T-helper 17 cell (primary cell): ENCODE measurements around the gene LEF1. TPM values are rescaled to one million over a fixed set of nuclear protein-coding genes. Genes with fewer than 3 reads are reported as not detected.
A peak's percentile ranks its signal among the peaks of the same experiment; 100 is the strongest.

Source experiments
- ATAC-seq: fragments of 150-1000 bp; cut with Tn5 transposase; 2 replicates; pipeline ENCODE4 v1.10.0; 2021; ENCODE audit warnings: mild to moderate bottlenecking, moderate library complexity
- DNase-seq, 3 donors: peaks; one replicate each; pipeline versions ENCODE4 v3.0.0 to v3.0.0-alpha.2; 2020 to 2021
- H3K9me3 ChIP-seq: one replicate; pipeline ENCODE4 v1.7.0; 2013; ENCODE audit warnings: low read length, mild to moderate bottlenecking; ENCODE audit not compliant: control insufficient read depth, poor library complexity, severe bottlenecking
- H3K27ac Mint-ChIP-seq: one replicate; pipeline ENCODE4 v1.8.0; 2022; ENCODE audit warnings: mild to moderate bottlenecking, moderate library complexity, mixed read lengths
- H3K27me3 Mint-ChIP-seq: one replicate; pipeline ENCODE4 v1.8.0; 2022; ENCODE audit warnings: mixed read lengths
- H3K36me3 Mint-ChIP-seq: one replicate; pipeline ENCODE4 v1.8.0; 2022; ENCODE audit warnings: low read depth, mixed read lengths
- H3K4me1 Mint-ChIP-seq: one replicate; pipeline ENCODE4 v1.8.0; 2022; ENCODE audit warnings: mild to moderate bottlenecking, mixed read lengths
- H3K4me3 Mint-ChIP-seq: one replicate; pipeline ENCODE4 v1.8.0; 2022; ENCODE audit warnings: mild to moderate bottlenecking, moderate library complexity, mixed read lengths
- total RNA-seq, 4 donors: library from RNA in 2 of 4; stranded (reverse) in 2 of 4; gene quantifications; one replicate each; pipeline ENCODE4 v1.2.3 and lab custom pipeline; 2022 to 2026

Gene LEF1
- total RNA-seq, 2 donors from 2014 or later, result 236 to 319 TPM

DNA sequence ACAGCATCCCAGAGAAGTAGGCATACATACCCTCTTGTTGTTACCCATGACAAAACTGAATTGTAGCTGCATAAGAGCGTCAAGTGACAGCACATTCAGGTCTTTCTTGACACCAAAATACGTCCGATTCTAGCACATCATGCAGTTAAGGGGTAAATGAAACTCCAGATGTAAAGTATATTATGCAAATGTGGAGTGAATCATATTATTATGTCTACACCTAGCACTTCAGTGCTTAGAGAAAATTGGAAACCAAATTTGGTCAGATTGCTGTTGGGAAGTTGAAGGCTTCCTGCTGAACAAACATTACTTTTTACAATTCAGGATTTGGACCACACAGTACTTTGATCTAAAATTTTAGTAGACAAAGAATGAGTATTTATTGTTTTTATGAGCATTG lies 24.2 kb upstream of the LEF1 start:
- H3K27me3 Mint-ChIP-seq, result peaks cover 11% of the 10 kb centered on the region
- peaks cover 4% of the 10 kb centered on the region for H3K36me3 Mint-ChIP-seq
- no peak for ATAC-seq
- H3K9me3 ChIP-seq, result no peaks in the 10 kb centered on the region
- H3K4me3 Mint-ChIP-seq, result no peak overlapping the region
- no peak for DNase-seq
- H3K27ac Mint-ChIP-seq, result no peak overlapping the region
- H3K4me1 Mint-ChIP-seq, result peaks cover 14% of the 10 kb centered on the region

DNA sequence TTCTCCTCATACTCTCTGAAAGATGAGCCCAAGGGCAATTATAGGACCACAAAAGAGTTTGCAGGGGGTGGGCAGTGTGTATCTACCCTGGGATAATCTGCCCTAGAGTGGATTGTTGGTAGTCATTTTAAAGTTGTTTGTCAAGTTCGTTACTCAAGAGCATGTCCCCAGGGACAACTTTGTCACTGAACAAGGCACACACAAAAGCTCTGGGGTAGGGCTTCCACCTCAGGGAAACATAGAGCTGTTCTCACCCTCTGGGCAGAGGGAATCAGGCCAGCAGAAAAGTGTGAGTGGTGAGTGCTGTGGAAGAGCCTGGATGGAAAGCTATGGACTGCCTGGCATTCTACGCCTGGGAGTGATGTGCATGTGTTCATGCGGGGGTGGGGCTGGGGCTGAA lies 23.3 kb upstream of the LEF1 start:
- no peak overlapping the region for H3K4me3 Mint-ChIP-seq
- no peak for ATAC-seq
- peaks cover 11% of the 10 kb centered on the region for H3K27me3 Mint-ChIP-seq
- no peaks in the 10 kb centered on the region for H3K9me3 ChIP-seq
- no peak for DNase-seq
- peak overlapping the region; percentile 72 for H3K27ac Mint-ChIP-seq
- peaks cover 14% of the 10 kb centered on the region for H3K4me1 Mint-ChIP-seq
- H3K36me3 Mint-ChIP-seq, result peaks cover 4% of the 10 kb centered on the region

DNA sequence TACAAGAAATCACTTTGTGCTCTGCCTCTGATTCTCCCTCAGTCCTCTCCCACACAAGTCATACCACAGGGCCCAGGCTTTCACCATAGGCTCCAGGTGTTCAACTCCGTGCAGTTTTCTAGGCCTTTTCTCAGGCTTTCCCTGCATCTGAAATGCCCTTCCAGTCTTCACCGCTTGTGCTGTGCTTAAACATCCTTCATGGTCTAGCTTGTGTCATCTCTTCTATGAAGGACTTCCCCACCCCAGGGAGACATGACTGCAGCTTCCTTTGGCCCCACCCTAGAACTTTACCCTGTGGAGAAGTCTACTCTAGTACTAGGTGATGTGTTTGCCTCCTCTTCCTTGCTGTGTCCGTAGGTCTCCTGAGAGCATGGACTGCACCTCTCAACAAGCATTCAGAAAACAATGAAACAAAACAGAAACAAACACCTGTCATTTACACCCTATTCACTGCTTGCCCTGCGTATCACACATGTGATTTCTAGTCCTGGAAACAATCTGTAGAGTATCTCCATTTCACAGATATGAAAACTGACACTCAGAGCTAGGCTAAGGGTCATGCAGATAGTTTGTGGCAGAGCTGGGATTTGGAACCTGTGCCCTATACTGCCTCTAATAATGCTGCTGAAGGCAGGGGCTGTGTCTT lies 22.7 kb upstream of the LEF1 start:
- no peak for ATAC-seq
- Mint-ChIP-seq H3K4me3 (no peak overlapping the region), H3K4me1 (peaks cover 14% of the 10 kb centered on the region)

DNA sequence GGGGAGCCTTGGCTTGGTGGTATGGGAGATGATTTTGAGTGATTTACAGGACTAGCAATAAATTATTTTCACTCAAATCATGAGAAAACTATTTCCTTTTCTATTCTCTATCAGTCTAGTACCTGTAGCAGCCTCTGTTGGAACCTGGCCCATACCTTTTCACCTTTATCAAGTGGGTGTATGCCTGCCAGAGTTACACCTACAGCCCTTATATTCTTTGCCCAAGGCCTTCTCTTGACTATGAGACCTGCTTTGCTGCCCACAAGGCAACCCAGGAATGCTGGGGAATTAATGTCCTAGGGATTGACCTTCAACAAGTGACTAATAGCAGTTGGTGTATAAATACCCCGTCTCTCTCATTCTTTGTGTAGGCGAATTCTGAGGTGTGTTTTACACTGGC lies 20.0 kb upstream of the LEF1 start:
- H3K27ac Mint-ChIP-seq, result no peak overlapping the region
- peaks cover 7% of the 10 kb centered on the region for H3K4me1 Mint-ChIP-seq
- DNase-seq (no peak), ATAC-seq (no peak)
- no peak overlapping the region for H3K4me3 Mint-ChIP-seq
- H3K9me3 ChIP-seq, result no peaks in the 10 kb centered on the region
- H3K36me3 Mint-ChIP-seq, result peaks cover 4% of the 10 kb centered on the region
- H3K27me3 Mint-ChIP-seq, result peaks cover 11% of the 10 kb centered on the region

More for the DNA sequence above, 22.7 kb upstream of the LEF1 start:
- H3K9me3 ChIP-seq, result no peaks in the 10 kb centered on the region
- no peak for DNase-seq
- Mint-ChIP-seq H3K27ac (no peak overlapping the region), H3K27me3 (peaks cover 11% of the 10 kb centered on the region), H3K36me3 (peaks cover 4% of the 10 kb centered on the region)

DNA sequence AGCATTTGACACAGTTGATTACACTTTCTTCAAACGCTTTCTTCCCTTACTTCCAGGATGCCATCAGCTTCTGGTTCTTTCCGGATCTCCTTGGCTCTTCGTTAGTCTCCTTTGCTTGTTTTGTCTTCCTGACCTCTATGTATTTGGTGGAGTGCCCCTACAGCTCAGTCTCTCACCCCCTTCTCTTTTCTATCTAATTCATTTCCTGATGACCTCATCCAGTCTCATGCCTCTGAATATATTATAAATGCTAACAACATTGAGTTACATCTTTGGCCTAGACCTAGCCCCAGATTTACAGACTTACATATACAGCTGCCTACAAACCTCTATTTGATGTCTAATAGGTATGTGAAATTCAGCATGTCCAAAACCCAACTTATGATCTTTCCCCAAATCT lies 16.5 kb upstream of the LEF1 start:
- Mint-ChIP-seq H3K36me3 (peaks cover 3% of the 10 kb centered on the region), H3K27me3 (no peaks in the 10 kb centered on the region), H3K27ac (no peak overlapping the region), H3K4me3 (no peak overlapping the region), H3K4me1 (peaks cover 4% of the 10 kb centered on the region)
- ATAC-seq, result no peak
- DNase-seq, result no peak
- no peaks in the 10 kb centered on the region for H3K9me3 ChIP-seq

DNA sequence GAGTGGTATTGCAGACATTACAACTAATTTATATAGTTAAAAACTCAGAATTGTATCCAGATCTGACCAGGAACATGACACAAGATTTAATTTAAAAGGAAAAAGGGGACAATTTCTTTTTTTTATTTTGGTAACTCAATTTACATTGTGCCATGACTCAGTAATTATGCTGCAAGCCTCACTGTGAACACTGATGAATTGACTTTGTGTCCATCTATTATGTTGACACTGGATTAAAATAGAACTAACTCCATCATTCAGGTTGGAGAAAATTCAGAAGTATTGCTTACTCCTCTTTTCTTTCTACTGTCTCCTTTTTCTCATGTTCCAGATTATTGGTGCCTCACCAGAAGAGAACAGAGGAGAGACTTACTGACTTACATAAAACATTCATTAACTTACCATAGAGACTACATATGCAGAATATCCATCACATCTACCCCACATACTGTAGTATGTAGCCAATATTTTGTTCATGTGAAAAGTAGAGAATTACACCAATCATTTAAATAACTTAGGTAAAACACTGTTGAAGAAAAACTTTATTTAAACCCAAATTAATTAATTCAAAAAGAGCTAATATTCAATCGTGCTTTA lies 15.8 kb upstream of the LEF1 start:
- Mint-ChIP-seq H3K27ac (no peak overlapping the region), H3K36me3 (no peaks in the 10 kb centered on the region), H3K27me3 (no peaks in the 10 kb centered on the region), H3K4me3 (no peak overlapping the region), H3K4me1 (peaks cover 6% of the 10 kb centered on the region)
- DNase-seq, result no peak
- no peaks in the 10 kb centered on the region for H3K9me3 ChIP-seq
- ATAC-seq, result no peak

DNA sequence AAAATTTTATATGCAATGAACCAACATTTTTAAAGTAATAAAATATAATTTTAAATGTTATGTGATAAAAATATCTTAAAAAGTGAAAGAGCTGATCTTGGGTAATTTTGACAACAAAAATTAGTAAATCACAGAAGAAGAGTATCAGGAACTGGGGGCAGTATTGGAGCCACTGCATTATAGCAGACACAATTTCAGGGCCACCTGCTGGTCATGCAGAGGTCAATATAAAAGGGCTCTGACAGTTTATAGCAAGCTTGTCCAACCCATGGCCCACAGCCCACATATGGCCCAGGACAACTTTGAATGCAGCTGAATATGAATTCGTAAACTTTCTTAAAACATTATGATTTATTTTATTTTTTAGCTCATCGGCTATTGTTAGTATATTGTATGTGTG lies 13.0 kb upstream of the LEF1 start:
- Mint-ChIP-seq H3K36me3 (no peaks in the 10 kb centered on the region), H3K27me3 (no peaks in the 10 kb centered on the region), H3K4me1 (peaks cover 6% of the 10 kb centered on the region), H3K27ac (no peak overlapping the region), H3K4me3 (no peak overlapping the region)
- ATAC-seq, result no peak
- H3K9me3 ChIP-seq, result no peaks in the 10 kb centered on the region
- no peak for DNase-seq

DNA sequence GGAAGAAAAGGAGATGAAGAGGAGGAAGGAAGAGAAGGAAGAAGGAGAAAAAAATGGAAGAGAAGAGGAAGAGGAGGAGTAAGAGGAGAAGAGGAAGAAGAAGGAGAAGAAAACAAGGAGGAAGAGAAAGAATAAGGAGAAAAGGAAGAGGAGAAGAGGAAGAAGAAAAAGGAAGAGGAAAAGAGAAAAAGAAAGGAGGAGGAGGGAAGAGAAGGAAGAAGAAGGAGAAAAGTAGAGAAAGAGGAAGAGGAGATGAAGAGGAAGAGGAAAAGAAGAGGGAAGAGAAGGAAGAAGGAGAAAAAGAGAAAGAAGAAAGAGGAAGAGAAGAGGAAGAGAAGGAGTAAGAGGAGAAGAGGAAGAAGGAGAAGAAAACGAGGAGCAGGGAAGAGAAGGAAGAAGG lies 11.8 kb upstream of the LEF1 start:
- Mint-ChIP-seq H3K4me3 (no peak overlapping the region), H3K36me3 (no peaks in the 10 kb centered on the region), H3K27me3 (no peaks in the 10 kb centered on the region), H3K27ac (no peak overlapping the region), H3K4me1 (peaks cover 8% of the 10 kb centered on the region)
- no peaks in the 10 kb centered on the region for H3K9me3 ChIP-seq
- DNase-seq (no peak), ATAC-seq (no peak)

DNA sequence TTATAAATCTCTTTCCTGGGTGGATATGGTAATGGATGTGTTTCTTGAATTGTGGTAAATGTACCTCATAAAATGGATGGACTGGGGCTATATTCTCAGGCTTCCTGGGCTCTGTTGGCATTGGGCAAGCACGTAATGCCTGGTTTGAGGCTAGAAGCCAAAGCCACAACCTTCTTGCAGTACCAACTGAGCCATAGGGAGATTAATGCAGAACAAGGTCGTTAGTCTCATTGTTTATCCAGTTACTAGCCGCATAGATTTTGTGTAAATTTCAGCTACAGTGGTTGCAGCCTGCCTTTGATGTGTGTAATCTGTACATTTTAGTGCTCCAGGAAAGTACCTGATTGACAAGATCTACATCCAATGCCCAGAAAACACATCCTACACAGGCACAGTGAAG lies 7.2 kb upstream of the LEF1 start:
- ATAC-seq, result no peak
- no peak for DNase-seq
- H3K9me3 ChIP-seq, result no peaks in the 10 kb centered on the region
- no peaks in the 10 kb centered on the region for H3K36me3 Mint-ChIP-seq
- H3K4me3 Mint-ChIP-seq, result no peak overlapping the region
- H3K27ac Mint-ChIP-seq, result no peak overlapping the region
- H3K4me1 Mint-ChIP-seq, result peaks cover 19% of the 10 kb centered on the region
- H3K27me3 Mint-ChIP-seq, result peaks cover 7% of the 10 kb centered on the region

DNA sequence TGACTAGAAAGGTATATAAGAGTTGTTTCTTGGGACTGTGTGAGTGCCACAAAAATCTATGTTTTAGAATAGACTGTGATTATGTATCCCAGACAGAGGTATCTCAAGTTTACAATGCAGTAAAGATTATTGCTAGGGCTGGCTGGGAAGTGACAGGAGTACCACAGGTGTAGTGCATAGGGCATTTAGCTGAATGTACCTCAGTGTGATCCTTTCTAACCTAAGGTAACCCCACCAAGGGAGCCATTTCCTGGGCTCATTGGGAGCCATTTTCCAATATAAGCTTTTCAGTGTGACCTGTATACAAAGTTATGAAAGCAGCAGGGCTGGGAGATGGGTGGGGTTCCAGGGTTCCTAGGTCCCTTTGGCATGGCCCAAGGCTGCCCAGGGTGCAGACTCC lies 6.1 kb upstream of the LEF1 start:
- H3K36me3 Mint-ChIP-seq, result no peaks in the 10 kb centered on the region
- no peak overlapping the region for H3K4me3 Mint-ChIP-seq
- DNase-seq (no peak), ATAC-seq (no peak)
- H3K27ac Mint-ChIP-seq, result no peak overlapping the region
- H3K4me1 Mint-ChIP-seq, result peaks cover 23% of the 10 kb centered on the region
- H3K9me3 ChIP-seq, result no peaks in the 10 kb centered on the region
- peaks cover 17% of the 10 kb centered on the region for H3K27me3 Mint-ChIP-seq

DNA sequence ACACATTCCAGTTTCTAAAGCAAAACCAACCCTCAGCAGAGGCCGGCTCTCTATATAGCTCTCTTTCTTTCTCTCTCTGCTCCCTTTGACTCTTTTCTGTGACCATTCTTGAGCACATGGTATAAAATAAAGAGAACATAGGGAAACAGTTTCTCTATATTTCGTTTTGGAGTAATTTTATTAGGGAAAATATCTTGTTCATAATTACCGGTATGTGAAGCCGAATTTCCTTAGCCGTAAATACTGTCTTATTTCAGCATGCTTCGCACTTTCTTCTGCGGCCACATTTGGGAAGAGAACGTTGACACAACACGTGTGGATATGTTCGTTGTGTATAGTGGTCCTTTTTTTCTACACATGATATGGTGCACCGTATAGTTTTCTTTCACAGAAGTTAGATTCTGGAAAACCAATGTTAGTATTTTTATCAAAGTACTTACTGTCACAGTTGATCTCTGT lies 4.9 kb upstream of the LEF1 start:
- no peak for ATAC-seq
- Mint-ChIP-seq H3K4me3 (peak overlapping the region; percentile 98), H3K4me1 (peaks cover 32% of the 10 kb centered on the region), H3K27ac (peak overlapping the region; percentile 86), H3K36me3 (no peaks in the 10 kb centered on the region), H3K27me3 (peaks cover 29% of the 10 kb centered on the region)
- H3K9me3 ChIP-seq, result no peaks in the 10 kb centered on the region
- no peak for DNase-seq

DNA sequence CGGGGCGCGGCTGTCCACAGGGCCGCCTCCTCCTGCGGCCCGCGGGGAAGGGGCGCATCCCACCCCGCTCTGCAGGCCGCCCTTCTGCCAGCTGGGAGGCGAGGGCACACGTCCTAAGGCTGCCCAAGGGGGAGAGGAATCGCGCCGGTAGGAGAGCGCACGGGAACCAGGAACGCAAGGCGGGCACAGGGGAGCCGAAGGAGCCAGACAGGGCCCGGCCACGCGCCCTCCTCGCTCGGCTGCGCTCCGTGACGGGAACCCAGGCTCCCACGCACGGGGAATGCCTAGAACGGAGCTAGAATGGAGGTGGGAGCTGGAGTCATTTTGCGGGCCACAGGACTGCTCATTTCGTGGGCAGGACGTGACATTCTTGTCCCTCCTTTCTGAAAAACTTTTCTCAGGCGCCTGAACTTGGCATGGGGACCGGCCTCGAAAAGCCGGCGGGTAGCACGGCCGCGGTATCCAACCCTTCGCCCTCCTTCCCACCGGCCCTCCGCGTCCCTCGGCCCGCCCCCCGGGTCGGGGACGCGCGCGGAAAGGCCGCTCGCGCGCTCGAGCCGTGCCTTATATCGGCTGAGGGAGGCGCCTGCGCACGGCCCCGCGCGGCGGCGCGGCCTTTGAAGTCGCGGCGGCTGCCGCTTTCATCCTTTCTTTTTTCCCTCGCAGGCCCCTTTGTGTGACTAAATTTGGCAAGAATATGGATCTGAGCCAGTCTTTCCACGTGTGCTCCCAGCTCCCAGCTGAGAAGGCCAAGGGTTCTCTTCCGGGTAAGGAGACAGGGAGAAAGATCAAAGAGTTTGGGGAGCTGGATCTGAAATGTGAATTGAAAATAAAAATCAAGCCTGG lies 4.2 kb upstream of the LEF1 start:
- Mint-ChIP-seq H3K4me1 (peaks cover 35% of the 10 kb centered on the region), H3K36me3 (no peaks in the 10 kb centered on the region), H3K27me3 (peaks cover 29% of the 10 kb centered on the region), H3K27ac (peak overlapping the region; percentile 97), H3K4me3 (peak overlapping the region; percentile 98)
- DNase-seq, result peak; percentile 53 to 63 (median 60)
- no peaks in the 10 kb centered on the region for H3K9me3 ChIP-seq
- peak; percentile 62 for ATAC-seq

DNA sequence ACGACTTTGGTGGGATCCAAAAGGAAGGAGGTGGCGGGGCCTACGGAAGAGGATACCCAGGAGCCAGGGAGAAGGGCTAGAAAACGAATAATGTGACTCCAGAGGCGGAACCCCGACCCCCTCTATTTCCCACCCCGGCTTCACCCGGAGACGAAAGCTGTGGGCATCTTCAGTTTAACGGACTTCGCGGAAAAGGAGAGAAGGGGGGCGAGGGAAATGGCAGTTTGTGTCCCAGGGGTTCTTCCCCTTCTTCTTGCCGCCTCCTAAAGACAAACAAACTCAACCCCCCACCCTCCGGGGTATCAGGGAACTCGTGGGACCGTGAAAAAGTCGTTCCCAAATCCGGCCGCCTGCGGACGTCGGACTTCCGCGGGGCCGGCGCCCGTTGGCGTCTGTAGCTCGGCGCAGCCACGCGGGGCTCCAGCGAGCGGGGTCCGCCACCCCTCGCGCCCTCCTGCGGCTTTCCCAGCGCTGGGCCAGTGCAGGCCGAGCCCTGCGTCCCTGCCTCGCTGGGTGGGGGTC lies 3.6 kb upstream of the LEF1 start:
- peaks cover 29% of the 10 kb centered on the region for H3K27me3 Mint-ChIP-seq
- H3K9me3 ChIP-seq, result no peaks in the 10 kb centered on the region
- peaks cover 38% of the 10 kb centered on the region for H3K4me1 Mint-ChIP-seq
- H3K27ac Mint-ChIP-seq, result peak overlapping the region; percentile 97
- H3K4me3 Mint-ChIP-seq, result peak overlapping the region; percentile 98
- ATAC-seq, result peak; percentile 17
- peaks cover under 1% of the 10 kb centered on the region for H3K36me3 Mint-ChIP-seq
- peak in 2 of 3 donors; percentile 19 for DNase-seq
